ENCODE data around the gene TRIM54.

TRIM54 gene

GRCh38 chr2:27241761-27242613 is 40.2 kb upstream of the TRIM54 start:
- Histone ChIP-seq H3K9ac (ENCODE audit: insufficient read length, low read depth) (no peak overlapping the region), H3K36me3 (ENCODE audit: insufficient read depth, insufficient read length, low read length) (peaks cover 83% of the 10 kb centered on the region), H3K27me3 (ENCODE audit: insufficient read depth, insufficient read length) (no peaks in the 10 kb centered on the region), H3K9me3 (ENCODE audit: insufficient read depth, low read length) (no peaks in the 10 kb centered on the region), H3K4me1 (ENCODE audit: insufficient read depth, insufficient read length) (no peaks in the 10 kb centered on the region), H3K4me3 (ENCODE audit: insufficient read length, low read depth) (no peak overlapping the region)
- no peak for TF ChIP-seq ZNF274 (IDR thresholded peaks at IDR 0.05; ENCODE audit: low read depth, low read length)
- TF ChIP-seq SUZ12 (IDR thresholded peaks at IDR 0.05; ENCODE audit: extremely low read depth, insufficient read depth, insufficient read length) = no peak
- TF ChIP-seq YY1 (IDR thresholded peaks at IDR 0.05; ENCODE audit: insufficient read depth, insufficient read length) = no peak
- DNase-seq (ENCODE audit: low read depth, low spot score) = no peak

GRCh38 chr2:27242614-27242951 is 39.6 kb upstream of the TRIM54 start:
- peaks cover 78% of the 10 kb centered on the region for H3K36me3 ChIP-seq (ENCODE audit: insufficient read depth, insufficient read length, low read length)
- no peak overlapping the region for H3K4me3 ChIP-seq (ENCODE audit: insufficient read length, low read depth)
- no peak for DNase-seq (ENCODE audit: low read depth, low spot score)
- no peak for TF ChIP-seq YY1 (IDR thresholded peaks at IDR 0.05; ENCODE audit: insufficient read depth, insufficient read length)
- TF ChIP-seq SUZ12 (IDR thresholded peaks at IDR 0.05; ENCODE audit: extremely low read depth, insufficient read depth, insufficient read length) = no peak
- TF ChIP-seq ZNF274 (IDR thresholded peaks at IDR 0.05; ENCODE audit: low read depth, low read length) = no peak
- no peaks in the 10 kb centered on the region for H3K9me3 ChIP-seq (ENCODE audit: insufficient read depth, low read length)
- no peaks in the 10 kb centered on the region for H3K27me3 ChIP-seq (ENCODE audit: insufficient read depth, insufficient read length)
- H3K4me1 ChIP-seq (ENCODE audit: insufficient read depth, insufficient read length) = no peaks in the 10 kb centered on the region
- no peak overlapping the region for H3K9ac ChIP-seq (ENCODE audit: insufficient read length, low read depth)

GRCh38 chr2:27243391-27244130 is 38.7 kb upstream of the TRIM54 start:
- no peak for DNase-seq (ENCODE audit: low read depth, low spot score)
- Histone ChIP-seq H3K9ac (ENCODE audit: insufficient read length, low read depth) (no peak overlapping the region), H3K4me3 (ENCODE audit: insufficient read length, low read depth) (no peak overlapping the region), H3K27me3 (ENCODE audit: insufficient read depth, insufficient read length) (no peaks in the 10 kb centered on the region), H3K36me3 (ENCODE audit: insufficient read depth, insufficient read length, low read length) (peaks cover 68% of the 10 kb centered on the region), H3K9me3 (ENCODE audit: insufficient read depth, low read length) (no peaks in the 10 kb centered on the region), H3K4me1 (ENCODE audit: insufficient read depth, insufficient read length) (no peaks in the 10 kb centered on the region)
- no peak for TF ChIP-seq SUZ12 (IDR thresholded peaks at IDR 0.05; ENCODE audit: extremely low read depth, insufficient read depth, insufficient read length)
- no peak for TF ChIP-seq ZNF274 (IDR thresholded peaks at IDR 0.05; ENCODE audit: low read depth, low read length)
- no peak for TF ChIP-seq YY1 (IDR thresholded peaks at IDR 0.05; ENCODE audit: insufficient read depth, insufficient read length)

GRCh38 chr2:27245116-27245515 is 37.1 kb upstream of the TRIM54 start:
- no peaks in the 10 kb centered on the region for H3K4me1 ChIP-seq (ENCODE audit: insufficient read depth, insufficient read length)
- no peak for TF ChIP-seq ZNF274 (IDR thresholded peaks at IDR 0.05; ENCODE audit: low read depth, low read length)
- TF ChIP-seq SUZ12 (IDR thresholded peaks at IDR 0.05; ENCODE audit: extremely low read depth, insufficient read depth, insufficient read length) = no peak
- no peak for TF ChIP-seq YY1 (IDR thresholded peaks at IDR 0.05; ENCODE audit: insufficient read depth, insufficient read length)
- H3K4me3 ChIP-seq (ENCODE audit: insufficient read length, low read depth) = no peak overlapping the region
- no peak for DNase-seq (ENCODE audit: low read depth, low spot score)
- H3K36me3 ChIP-seq (ENCODE audit: insufficient read depth, insufficient read length, low read length) = peaks cover 54% of the 10 kb centered on the region
- H3K9me3 ChIP-seq (ENCODE audit: insufficient read depth, low read length) = no peaks in the 10 kb centered on the region
- no peaks in the 10 kb centered on the region for H3K27me3 ChIP-seq (ENCODE audit: insufficient read depth, insufficient read length)
- no peak overlapping the region for H3K9ac ChIP-seq (ENCODE audit: insufficient read length, low read depth)

GRCh38 chr2:27245626-27246025 is 36.6 kb upstream of the TRIM54 start:
- no peaks in the 10 kb centered on the region for H3K27me3 ChIP-seq (ENCODE audit: insufficient read depth, insufficient read length)
- no peak for DNase-seq (ENCODE audit: low read depth, low spot score)
- H3K9me3 ChIP-seq (ENCODE audit: insufficient read depth, low read length) = no peaks in the 10 kb centered on the region
- H3K36me3 ChIP-seq (ENCODE audit: insufficient read depth, insufficient read length, low read length) = peaks cover 49% of the 10 kb centered on the region
- no peak overlapping the region for H3K4me3 ChIP-seq (ENCODE audit: insufficient read length, low read depth)
- no peak overlapping the region for H3K9ac ChIP-seq (ENCODE audit: insufficient read length, low read depth)
- peaks cover under 1% of the 10 kb centered on the region for H3K4me1 ChIP-seq (ENCODE audit: insufficient read depth, insufficient read length)
- no peak for TF ChIP-seq YY1 (IDR thresholded peaks at IDR 0.05; ENCODE audit: insufficient read depth, insufficient read length)
- TF ChIP-seq ZNF274 (IDR thresholded peaks at IDR 0.05; ENCODE audit: low read depth, low read length) = no peak
- no peak for TF ChIP-seq SUZ12 (IDR thresholded peaks at IDR 0.05; ENCODE audit: extremely low read depth, insufficient read depth, insufficient read length)

GRCh38 chr2:27247893-27248292 is 34.3 kb upstream of the TRIM54 start:
- DNase-seq (ENCODE audit: low read depth, low spot score) = no peak
- no peaks in the 10 kb centered on the region for H3K9me3 ChIP-seq (ENCODE audit: insufficient read depth, low read length)
- TF ChIP-seq SUZ12 (IDR thresholded peaks at IDR 0.05; ENCODE audit: extremely low read depth, insufficient read depth, insufficient read length) (no peak), YY1 (IDR thresholded peaks at IDR 0.05; ENCODE audit: insufficient read depth, insufficient read length) (no peak), ZNF274 (IDR thresholded peaks at IDR 0.05; ENCODE audit: low read depth, low read length) (no peak)

More at GRCh38 chr2:27247893-27248292, 34.3 kb upstream of the TRIM54 start:
- H3K4me3 ChIP-seq (ENCODE audit: insufficient read length, low read depth) = no peak overlapping the region
- H3K36me3 ChIP-seq (ENCODE audit: insufficient read depth, insufficient read length, low read length) = peaks cover 27% of the 10 kb centered on the region
- peaks cover 5% of the 10 kb centered on the region for H3K4me1 ChIP-seq (ENCODE audit: insufficient read depth, insufficient read length)
- no peak overlapping the region for H3K9ac ChIP-seq (ENCODE audit: insufficient read length, low read depth)
- H3K27me3 ChIP-seq (ENCODE audit: insufficient read depth, insufficient read length) = no peaks in the 10 kb centered on the region

Data from NT2/D1 (cell line).